Naive B cell (primary cell): ENCODE data around the gene KRT27. TPM values are rescaled to one million over a fixed set of nuclear protein-coding genes. Genes with fewer than 3 reads are reported as not detected.
"Not testable (repeated sequence)": the region's sequence is repeated elsewhere in the genome, so short reads cannot be mapped to it uniquely, and the experiment has no call there.

ENCODE experiments used
- ATAC-seq, 2 donors: fragments of 150-1000 bp; cut with Tn5 transposase; 2 replicates each; pipeline ENCODE4 v1.10.0; 2021; ENCODE audit warnings: low read depth in 2 of 2, mild to moderate bottlenecking in 2 of 2, moderate library complexity in 2 of 2
- DNase-seq: peaks from one replicate; pipeline ENCODE4 v3.0.0; 2022
- H3K27ac Mint-ChIP-seq, 6 donors: one replicate each; pipeline ENCODE4 v1.8.0; 2020 to 2022; ENCODE audit warnings: mild to moderate bottlenecking in 6 of 6, mixed read lengths in 6 of 6, moderate library complexity in 5 of 6, inconsistent platforms in 2 of 6
- H3K27me3 Mint-ChIP-seq, 3 donors: one replicate each; pipeline ENCODE4 v1.8.0; 2021 to 2022; ENCODE audit warnings: mixed read lengths in 3 of 3, mild to moderate bottlenecking in 1 of 3
- H3K36me3 Mint-ChIP-seq, 2 donors: one replicate each; pipeline ENCODE4 v1.8.0; 2020 to 2022; ENCODE audit warnings: mixed read lengths in 2 of 2, inconsistent platforms in 1 of 2, mild to moderate bottlenecking in 1 of 2
- H3K4me1 Mint-ChIP-seq, 3 donors: one replicate each; pipeline ENCODE4 v1.8.0; 2020 to 2022; ENCODE audit warnings: mixed read lengths in 3 of 3, inconsistent platforms in 1 of 3, mild to moderate bottlenecking in 1 of 3, moderate library complexity in 1 of 3
- H3K4me3 Mint-ChIP-seq, 8 donors: one replicate each; pipeline ENCODE4 v1.8.0; 2020 to 2022; ENCODE audit warnings: mild to moderate bottlenecking in 8 of 8, mixed read lengths in 8 of 8, moderate library complexity in 8 of 8, inconsistent platforms in 2 of 8
- H3K9me3 Mint-ChIP-seq, 7 donors: one replicate each; pipeline ENCODE4 v1.8.0; 2020 to 2022; ENCODE audit warnings: mixed read lengths in 7 of 7, mild to moderate bottlenecking in 5 of 7, inconsistent platforms in 2 of 7, moderate library complexity in 1 of 7
- polyA plus RNA-seq, 6 donors: library from polyadenylated mRNA; unstranded; fragments of 300-500 nt; fragmentation: Illumina TruSeq; gene quantifications; one replicate each; pipeline ENCODE4 v1.2.3, GENCODE V29; 2021; ENCODE audit warnings: low read depth in 6 of 6

Gene KRT27
- polyA plus RNA-seq, 6 donors from 2014 or later: 0.53 TPM; not detected in 5

- peaks cover 4 to 17% (median 13%) of the 10 kb centered on the region in 3 donors for H3K4me1 Mint-ChIP-seq
- H3K27me3 Mint-ChIP-seq: peaks cover 12 to 20% (median 18%) of the 10 kb centered on the region in 3 donors
- ATAC-seq (peak; percentile 90 to 91), DNase-seq (peak; percentile 81)
- peak overlapping the region; percentile 80 to 95 (median 90) for H3K27ac Mint-ChIP-seq
- H3K9me3 Mint-ChIP-seq: peaks cover 4 to 22% (median 6%) of the 10 kb centered on the region in 7 donors
- H3K36me3 Mint-ChIP-seq: peaks cover 32 to 40% of the 10 kb centered on the region in 2 donors
- H3K4me3 Mint-ChIP-seq: peak overlapping the region; percentile 83 to 97 (median 90)
These were observed 36.6 kb upstream of the KRT27 start for GRCh38 chr17:40818733-40819527.

DNA sequence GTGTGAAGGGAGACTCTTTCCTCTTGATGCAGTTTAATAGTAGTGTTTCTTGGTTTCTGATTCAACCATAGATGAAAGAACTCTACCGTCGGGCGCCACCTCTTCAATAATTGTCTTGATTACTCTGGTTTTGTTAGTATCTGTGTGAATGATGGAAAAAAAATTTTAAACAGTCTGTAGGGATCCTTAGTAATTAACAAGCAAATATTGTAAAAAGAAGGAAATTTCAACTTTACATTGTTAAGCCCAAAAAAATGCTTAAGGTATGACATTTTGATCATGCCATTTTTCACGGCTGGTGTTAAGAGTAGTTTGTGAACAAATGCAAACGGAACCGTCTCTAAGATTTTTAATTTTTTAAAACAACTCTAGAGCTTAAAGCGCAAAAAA lies 36.0 kb upstream of the KRT27 start:
- peaks cover 32 to 40% of the 10 kb centered on the region in 2 donors for H3K36me3 Mint-ChIP-seq
- H3K9me3 Mint-ChIP-seq: peaks cover 4 to 26% (median 6%) of the 10 kb centered on the region in 7 donors
- peaks cover 4 to 13% (median 12%) of the 10 kb centered on the region in 3 donors for H3K4me1 Mint-ChIP-seq
- peaks cover 16 to 24% (median 21%) of the 10 kb centered on the region in 3 donors for H3K27me3 Mint-ChIP-seq
- H3K27ac Mint-ChIP-seq: peak overlapping the region; percentile 80 to 95 (median 90)
- ATAC-seq (no peak), DNase-seq (no peak)
- peak overlapping the region; percentile 83 to 97 (median 90) for H3K4me3 Mint-ChIP-seq

DNA sequence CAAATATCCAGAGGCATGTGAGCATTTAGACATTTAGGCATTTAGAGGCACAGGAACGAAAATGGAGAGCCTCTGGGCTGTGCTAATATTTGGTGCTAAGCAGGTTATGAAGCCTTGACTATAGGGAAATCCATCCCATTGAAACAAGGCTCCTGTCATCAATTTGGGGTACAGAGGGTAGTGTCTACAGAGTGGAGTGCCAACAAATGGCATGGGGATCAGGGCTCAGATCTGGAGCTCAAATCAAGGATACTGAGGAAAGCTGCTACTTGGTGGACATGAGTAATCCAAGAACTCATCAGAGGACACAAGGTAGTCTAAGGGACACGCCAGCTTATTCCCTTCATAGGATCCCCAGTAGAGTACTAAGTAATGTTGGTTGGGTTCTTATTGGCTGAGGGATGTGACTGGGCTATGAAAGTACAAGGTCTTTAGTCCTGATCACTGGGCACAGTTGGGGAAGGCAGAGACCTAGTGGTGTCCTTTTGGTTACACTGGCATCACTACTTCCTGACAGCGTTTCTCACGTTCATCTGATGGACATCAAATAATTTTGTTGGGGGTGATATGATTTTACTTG lies 34.8 kb upstream of the KRT27 start:
- Mint-ChIP-seq H3K36me3 (peaks cover 28 to 37% of the 10 kb centered on the region in 2 donors), H3K27me3 (peaks cover 25 to 32% (median 28%) of the 10 kb centered on the region in 3 donors), H3K9me3 (peaks cover 4 to 26% (median 6%) of the 10 kb centered on the region in 7 donors), H3K4me1 (peaks cover 4 to 13% (median 12%) of the 10 kb centered on the region in 3 donors), H3K4me3 (peak overlapping the region; percentile 42 to 97 (median 82)), H3K27ac (peak overlapping the region in 2 of 6 donors; percentile 39 to 56)
- ATAC-seq: no peak
- no peak for DNase-seq

- H3K9me3 Mint-ChIP-seq: peaks cover 4 to 26% (median 6%) of the 10 kb centered on the region in 7 donors
- DNase-seq (no peak), ATAC-seq (no peak)
- H3K4me3 Mint-ChIP-seq: peak overlapping the region in 2 of 8 donors; percentile 61 to 97
- no peak overlapping the region for H3K27ac Mint-ChIP-seq
- H3K4me1 Mint-ChIP-seq: peaks cover 4 to 13% (median 12%) of the 10 kb centered on the region in 3 donors
- H3K27me3 Mint-ChIP-seq: peaks cover 31 to 34% (median 32%) of the 10 kb centered on the region in 3 donors
- peaks cover 23 to 32% of the 10 kb centered on the region in 2 donors for H3K36me3 Mint-ChIP-seq
These were observed 34.2 kb upstream of the KRT27 start for GRCh38 chr17:40816569-40816968.

- H3K27ac Mint-ChIP-seq: no peak overlapping the region
- DNase-seq (no peak), ATAC-seq (no peak)
- peaks cover 4 to 13% (median 12%) of the 10 kb centered on the region in 3 donors for H3K4me1 Mint-ChIP-seq
- peaks cover 4 to 29% (median 6%) of the 10 kb centered on the region in 7 donors for H3K9me3 Mint-ChIP-seq
- peak overlapping the region in 1 of 8 donors; percentile 26 for H3K4me3 Mint-ChIP-seq
- peaks cover 22 to 30% of the 10 kb centered on the region in 2 donors for H3K36me3 Mint-ChIP-seq
- H3K27me3 Mint-ChIP-seq: peaks cover 41 to 45% (median 42%) of the 10 kb centered on the region in 3 donors
These were observed 33.0 kb upstream of the KRT27 start for GRCh38 chr17:40815381-40815780.

GRCh38 chr17:40814657-40815056 lies 32.3 kb upstream of the KRT27 start:
- not testable (repeated sequence) for DNase-seq, ATAC-seq, H3K27ac Mint-ChIP-seq
- H3K27me3 Mint-ChIP-seq: peaks cover 49 to 53% (median 49%) of the 10 kb centered on the region in 3 donors
- peak overlapping the region in 2 of 8 donors; percentile 56 for H3K4me3 Mint-ChIP-seq
- peaks cover 4 to 27% (median 6%) of the 10 kb centered on the region in 7 donors for H3K9me3 Mint-ChIP-seq
- H3K4me1 Mint-ChIP-seq: peaks cover 4 to 13% (median 12%) of the 10 kb centered on the region in 3 donors
- H3K36me3 Mint-ChIP-seq: peaks cover 19 to 24% of the 10 kb centered on the region in 2 donors

DNA sequence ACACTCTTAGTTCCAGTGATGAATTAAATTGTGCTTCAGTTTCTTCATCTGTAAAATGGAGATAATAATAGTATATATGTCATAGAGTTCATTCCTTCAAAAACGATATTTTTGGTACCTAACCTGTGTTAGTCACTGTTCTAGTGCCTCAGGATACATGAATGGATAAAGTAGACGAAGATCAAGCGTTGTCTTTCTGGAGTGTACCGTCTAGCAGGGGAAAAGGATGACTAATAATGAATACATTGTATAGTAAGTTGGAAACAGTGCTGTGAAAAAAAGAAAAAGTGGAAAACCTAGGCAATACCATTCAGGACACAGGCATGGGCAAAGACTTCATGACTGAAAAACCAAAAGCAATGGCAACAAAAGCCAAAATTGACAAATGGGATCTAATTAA lies 31.5 kb upstream of the KRT27 start:
- ATAC-seq: no peak
- H3K4me3 Mint-ChIP-seq: no peak overlapping the region
- H3K36me3 Mint-ChIP-seq: peaks cover 19 to 24% of the 10 kb centered on the region in 2 donors
- no peak for DNase-seq
- peaks cover 54 to 57% (median 55%) of the 10 kb centered on the region in 3 donors for H3K27me3 Mint-ChIP-seq
- H3K4me1 Mint-ChIP-seq: peaks cover 4 to 12% (median 8%) of the 10 kb centered on the region in 3 donors
- H3K27ac Mint-ChIP-seq: no peak overlapping the region
- H3K9me3 Mint-ChIP-seq: peaks cover 4 to 27% (median 6%) of the 10 kb centered on the region in 7 donors

DNA sequence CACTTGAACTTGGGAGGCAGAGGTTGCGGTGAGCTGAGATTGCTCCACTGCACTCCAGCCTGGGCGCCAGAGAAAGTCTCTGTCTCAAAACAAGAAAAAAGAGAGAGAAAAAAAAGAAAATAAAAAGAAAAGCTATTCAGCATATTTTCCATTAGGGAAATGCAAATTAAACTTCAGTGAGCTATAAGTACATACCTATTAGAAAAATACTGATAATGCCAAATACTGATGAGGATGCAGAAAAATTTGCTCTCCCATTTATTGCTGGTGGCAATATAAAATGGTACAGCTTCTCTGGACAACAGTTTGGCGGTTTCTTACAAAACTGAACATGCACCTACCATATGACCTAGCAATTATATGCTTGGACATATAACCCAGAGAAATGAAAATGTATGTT lies 30.3 kb upstream of the KRT27 start:
- H3K27me3 Mint-ChIP-seq: peaks cover 66 to 69% (median 66%) of the 10 kb centered on the region in 3 donors
- no peak overlapping the region for H3K27ac Mint-ChIP-seq
- peaks cover 0 to 7% (median 3%) of the 10 kb centered on the region in 3 donors for H3K4me1 Mint-ChIP-seq
- ATAC-seq: no peak
- no peak for DNase-seq
- H3K36me3 Mint-ChIP-seq: peaks cover 11 to 22% of the 10 kb centered on the region in 2 donors
- peaks cover 3 to 22% (median 6%) of the 10 kb centered on the region in 7 donors for H3K9me3 Mint-ChIP-seq
- H3K4me3 Mint-ChIP-seq: no peak overlapping the region

DNA sequence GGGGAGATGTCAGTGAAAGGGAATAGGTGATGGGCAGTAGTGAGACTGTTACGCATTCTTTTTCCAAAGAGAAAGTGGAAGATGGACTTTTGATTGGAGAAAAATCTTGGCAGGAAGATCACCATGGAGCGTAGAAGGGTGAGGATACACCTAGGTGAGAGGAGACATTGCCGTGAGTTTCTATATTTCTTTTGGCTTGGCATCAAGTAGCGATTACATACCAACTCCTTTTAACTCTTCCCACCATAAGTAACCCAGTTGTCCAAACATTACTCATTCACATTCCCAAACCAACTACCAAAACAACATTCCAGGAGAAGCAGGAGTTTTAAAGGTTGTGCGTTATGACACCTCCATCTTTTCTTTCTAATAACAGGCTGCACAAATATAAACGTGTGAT lies 28.1 kb upstream of the KRT27 start:
- H3K4me1 Mint-ChIP-seq: no peaks in the 10 kb centered on the region
- DNase-seq: no peak
- peaks cover 83 to 87% (median 86%) of the 10 kb centered on the region in 3 donors for H3K27me3 Mint-ChIP-seq
- peaks cover 0 to 19% (median 3%) of the 10 kb centered on the region in 7 donors for H3K9me3 Mint-ChIP-seq
- ATAC-seq: no peak
- no peak overlapping the region for H3K27ac Mint-ChIP-seq
- H3K36me3 Mint-ChIP-seq: peaks cover 0 to 7% of the 10 kb centered on the region in 2 donors
- H3K4me3 Mint-ChIP-seq: no peak overlapping the region

DNA sequence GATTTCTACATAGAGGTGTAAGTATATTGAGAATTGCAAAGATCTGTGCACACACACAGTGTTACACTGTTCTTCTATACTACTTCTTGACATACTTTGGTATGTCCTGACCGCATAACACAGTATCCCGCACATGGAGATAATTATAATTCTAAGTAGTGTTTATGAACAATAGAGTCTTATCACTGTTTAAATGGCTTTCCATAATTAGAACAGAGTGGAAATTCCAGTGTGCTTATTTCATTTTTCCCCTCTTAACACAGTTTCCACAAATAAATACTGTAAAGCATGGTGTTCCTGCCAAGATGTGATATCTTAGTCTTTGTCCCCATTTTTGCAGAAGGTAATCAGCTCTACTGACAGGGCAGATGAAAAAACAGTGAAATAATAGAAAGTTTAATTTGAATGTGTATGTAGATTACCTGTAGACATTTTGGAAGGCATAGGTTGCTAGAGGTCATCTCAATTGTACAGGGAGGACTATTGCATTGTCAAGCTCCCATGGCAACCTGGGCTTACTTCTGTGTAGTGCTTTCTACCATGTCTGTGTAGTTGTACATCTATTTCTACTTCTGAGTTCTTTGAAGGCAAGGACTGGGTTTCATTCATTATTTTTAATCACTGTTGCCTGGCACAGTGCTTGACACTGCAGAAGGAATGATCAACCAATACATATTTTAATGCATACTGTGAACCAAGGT lies 27.5 kb upstream of the KRT27 start:
- Mint-ChIP-seq H3K4me3 (no peak overlapping the region), H3K27ac (no peak overlapping the region), H3K4me1 (no peaks in the 10 kb centered on the region), H3K36me3 (peaks cover 0 to 12% of the 10 kb centered on the region in 2 donors), H3K27me3 (peaks cover 86 to 92% (median 92%) of the 10 kb centered on the region in 3 donors), H3K9me3 (peaks cover 0 to 24% (median 4%) of the 10 kb centered on the region in 7 donors)
- ATAC-seq (no peak), DNase-seq (no peak)

DNA sequence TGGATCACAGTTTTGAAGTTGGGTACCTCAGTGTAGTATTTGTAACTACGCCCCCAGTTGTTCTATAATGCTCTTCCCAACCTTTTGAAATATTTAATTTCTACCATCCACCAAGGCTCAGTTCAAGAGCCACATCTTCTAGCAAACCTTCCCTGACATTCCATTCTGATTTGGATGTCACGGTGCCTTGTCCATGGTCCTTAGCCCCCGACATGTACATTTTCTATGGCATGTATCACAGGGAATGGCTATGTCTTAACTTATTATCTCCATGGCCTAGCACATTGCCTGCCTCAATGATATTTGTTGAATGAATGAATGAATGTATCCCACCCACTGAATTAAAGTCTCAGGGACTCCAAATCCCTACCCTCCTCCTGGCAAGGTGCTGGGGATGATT lies 23.8 kb upstream of the KRT27 start:
- Mint-ChIP-seq H3K4me3 (no peak overlapping the region), H3K4me1 (peaks cover 0 to 5% (median 3%) of the 10 kb centered on the region in 3 donors), H3K27ac (no peak overlapping the region), H3K36me3 (peaks cover 0 to 11% of the 10 kb centered on the region in 2 donors), H3K27me3 (peaks cover 61 to 65% (median 65%) of the 10 kb centered on the region in 3 donors), H3K9me3 (peaks cover 0 to 12% (median 0%) of the 10 kb centered on the region in 7 donors)
- no peak for DNase-seq
- no peak for ATAC-seq

- peaks cover 0 to 11% of the 10 kb centered on the region in 2 donors for H3K36me3 Mint-ChIP-seq
- peak; percentile 89 to 99 for ATAC-seq
- peaks cover 0 to 6% (median 0%) of the 10 kb centered on the region in 7 donors for H3K9me3 Mint-ChIP-seq
- H3K27me3 Mint-ChIP-seq: peaks cover 41 to 49% (median 44%) of the 10 kb centered on the region in 3 donors
- H3K27ac Mint-ChIP-seq: no peak overlapping the region
- H3K4me3 Mint-ChIP-seq: no peak overlapping the region
- peaks cover 0 to 5% (median 3%) of the 10 kb centered on the region in 3 donors for H3K4me1 Mint-ChIP-seq
- peak; percentile 66 for DNase-seq
These were observed 21.3 kb upstream of the KRT27 start for GRCh38 chr17:40803617-40804082.
